ENCODE measurements around the gene SETD1B.

DNA sequence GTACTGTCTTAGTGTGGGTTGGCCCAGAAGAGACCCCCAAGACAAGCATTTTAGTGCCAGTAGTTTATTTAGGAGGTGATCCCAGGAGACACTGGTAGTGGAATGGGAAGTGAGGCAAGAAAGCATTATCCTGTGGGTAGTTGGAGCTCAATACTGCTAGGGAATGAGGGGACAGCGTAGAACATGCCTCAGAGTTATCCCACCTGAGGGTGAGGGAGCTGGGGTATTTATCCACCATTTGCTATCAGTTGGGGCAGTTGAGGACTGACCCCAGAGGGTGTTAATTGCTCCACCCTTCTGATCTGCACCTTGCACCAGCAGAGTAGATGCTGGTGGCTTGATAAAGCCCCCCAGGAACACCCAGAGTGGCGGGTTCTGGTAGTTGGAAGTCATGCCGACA lies 48.2 kb upstream of the SETD1B start:
- TF ChIP-seq, protein P1, sequence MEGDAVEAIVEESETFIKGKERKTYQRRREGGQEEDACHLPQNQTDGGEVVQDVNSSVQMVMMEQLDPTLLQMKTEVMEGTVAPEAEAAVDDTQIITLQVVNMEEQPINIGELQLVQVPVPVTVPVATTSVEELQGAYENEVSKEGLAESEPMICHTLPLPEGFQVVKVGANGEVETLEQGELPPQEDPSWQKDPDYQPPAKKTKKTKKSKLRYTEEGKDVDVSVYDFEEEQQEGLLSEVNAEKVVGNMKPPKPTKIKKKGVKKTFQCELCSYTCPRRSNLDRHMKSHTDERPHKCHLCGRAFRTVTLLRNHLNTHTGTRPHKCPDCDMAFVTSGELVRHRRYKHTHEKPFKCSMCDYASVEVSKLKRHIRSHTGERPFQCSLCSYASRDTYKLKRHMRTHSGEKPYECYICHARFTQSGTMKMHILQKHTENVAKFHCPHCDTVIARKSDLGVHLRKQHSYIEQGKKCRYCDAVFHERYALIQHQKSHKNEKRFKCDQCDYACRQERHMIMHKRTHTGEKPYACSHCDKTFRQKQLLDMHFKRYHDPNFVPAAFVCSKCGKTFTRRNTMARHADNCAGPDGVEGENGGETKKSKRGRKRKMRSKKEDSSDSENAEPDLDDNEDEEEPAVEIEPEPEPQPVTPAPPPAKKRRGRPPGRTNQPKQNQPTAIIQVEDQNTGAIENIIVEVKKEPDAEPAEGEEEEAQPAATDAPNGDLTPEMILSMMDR (IDR thresholded peaks at IDR 0.05; ENCODE audit: poor library complexity): no peak
- no peak for TF ChIP-seq EZH2 (IDR thresholded peaks at IDR 0.05; ENCODE audit: borderline replicate concordance)
